Skin epidermis (tissue), 12 donors: ENCODE data around the gene NES.
A peak's percentile ranks its signal among the peaks of the same experiment; 100 is the strongest.

Source experiments
- H3K27ac ChIP-seq, 21 experiments: fragments of 200-600 bp; sonication (generic) in 11 of 21; one replicate each; pipeline ENCODE4 v1.5.0; 2020; ENCODE audit warnings: mild to moderate bottlenecking in 3 of 21, inconsistent platforms in 2 of 21, moderate library complexity in 2 of 21
- H3K4me3 ChIP-seq, 7 experiments: fragments of 200-600 bp; sonication (generic) in 2 of 7; one replicate each; pipeline ENCODE4 v1.5.0; 2020; ENCODE audit warnings: inconsistent platforms in 2 of 7, mild to moderate bottlenecking in 2 of 7, moderate library complexity in 1 of 7

Gene NES

GRCh38 chr1:156676820-156677615 is at the start of gene NES:
TSS of gene NES (minus strand) at chr1:156677407. CDS start at chr1:156677264, 143 bp downstream.
- peak within 1 kb of the TSS; percentile 25 to 42 (median 35) for H3K4me3 ChIP-seq
- peak within 1 kb of the TSS in 14 of 21 experiments; percentile 0 to 75 (median 47) for H3K27ac ChIP-seq

- Histone ChIP-seq H3K4me3 (peak overlapping the region; percentile 5 to 89 (median 70)), H3K27ac (peak overlapping the region in 7 of 21 experiments; percentile 12 to 96 (median 17))
Measured at GRCh38 chr1:156726549-156727226, 49.5 kb upstream of the NES start.

- H3K4me3 ChIP-seq = peak overlapping the region; percentile 5 to 89 (median 68)
- H3K27ac ChIP-seq = peak overlapping the region in 7 of 21 experiments; percentile 12 to 95 (median 28)
Measured at GRCh38 chr1:156725683-156726280, 48.6 kb upstream of the NES start.

- no peak overlapping the region for H3K4me3 ChIP-seq
Measured at GRCh38 chr1:156721535-156721934, 44.3 kb upstream of the NES start.

GRCh38 chr1:156721131-156721530 is 43.9 kb upstream of the NES start:
- H3K27ac ChIP-seq = no peak overlapping the region
- H3K4me3 ChIP-seq = no peak overlapping the region

More at GRCh38 chr1:156721535-156721934, 44.3 kb upstream of the NES start:
- H3K27ac ChIP-seq = no peak overlapping the region

- Histone ChIP-seq H3K27ac (no peak overlapping the region), H3K4me3 (no peak overlapping the region)
Measured at GRCh38 chr1:156717351-156717750, 40.1 kb upstream of the NES start.

GRCh38 chr1:156714830-156715229 is 37.6 kb upstream of the NES start:
- H3K4me3 ChIP-seq = no peak overlapping the region
- H3K27ac ChIP-seq = no peak overlapping the region

- peak overlapping the region in 14 of 21 experiments; percentile 8 to 90 (median 46) for H3K27ac ChIP-seq
- no peak overlapping the region for H3K4me3 ChIP-seq
Measured at GRCh38 chr1:156712626-156713025, 35.4 kb upstream of the NES start.

- Histone ChIP-seq H3K27ac (peak overlapping the region in 18 of 21 experiments; percentile 5 to 91 (median 58)), H3K4me3 (no peak overlapping the region)
Measured at GRCh38 chr1:156711011-156711817, 34.0 kb upstream of the NES start.

- H3K27ac ChIP-seq = peak overlapping the region in 20 of 21 experiments; percentile 18 to 91 (median 70)
- H3K4me3 ChIP-seq = no peak overlapping the region
Measured at GRCh38 chr1:156709757-156710489, 32.7 kb upstream of the NES start.

GRCh38 chr1:156709031-156709430 is 31.8 kb upstream of the NES start:
- Histone ChIP-seq H3K27ac (peak overlapping the region in 19 of 21 experiments; percentile 35 to 91 (median 72)), H3K4me3 (no peak overlapping the region)

GRCh38 chr1:156708218-156708661 is 31.0 kb upstream of the NES start:
- H3K4me3 ChIP-seq = no peak overlapping the region
- peak overlapping the region in 20 of 21 experiments; percentile 37 to 91 (median 79) for H3K27ac ChIP-seq

GRCh38 chr1:156707417-156708217 is 30.4 kb upstream of the NES start:
- Histone ChIP-seq H3K27ac (peak overlapping the region in 20 of 21 experiments; percentile 45 to 91 (median 80)), H3K4me3 (no peak overlapping the region)

GRCh38 chr1:156706657-156707416 is 29.6 kb upstream of the NES start:
- Histone ChIP-seq H3K4me3 (peak overlapping the region; percentile 29 to 50 (median 40)), H3K27ac (peak overlapping the region in 20 of 21 experiments; percentile 45 to 91 (median 80))

GRCh38 chr1:156705918-156706656 is 28.9 kb upstream of the NES start:
- Histone ChIP-seq H3K27ac (peak overlapping the region; percentile 45 to 91 (median 80)), H3K4me3 (peak overlapping the region; percentile 29 to 50 (median 40))

- Histone ChIP-seq H3K4me3 (peak within 1 kb of the TSS; percentile 29 to 50 (median 40)), H3K27ac (peak within 1 kb of the TSS; percentile 45 to 91 (median 80))
Measured at GRCh38 chr1:156705321-156705917, 28.2 kb upstream of the NES start, which contains the start of gene CRABP2. TSS of gene CRABP2 (minus strand) at chr1:156705583. CDS start at chr1:156705446, 137 bp downstream.
